SH-SY5Y (cell line): ENCODE measurements around the gene ASTL.

Experiments used
- GATA2 ChIP-seq: IDR thresholded peaks from 2 replicates; pipeline ENCODE4 v1.6.1; 2011; ENCODE audit warnings: mild to moderate bottlenecking, low read depth, low read length
- GATA3 ChIP-seq: IDR thresholded peaks from 2 replicates; pipeline ENCODE4 v1.6.1; 2011; ENCODE audit warnings: low read depth, mild to moderate bottlenecking, low read length, moderate library complexity

DNA sequence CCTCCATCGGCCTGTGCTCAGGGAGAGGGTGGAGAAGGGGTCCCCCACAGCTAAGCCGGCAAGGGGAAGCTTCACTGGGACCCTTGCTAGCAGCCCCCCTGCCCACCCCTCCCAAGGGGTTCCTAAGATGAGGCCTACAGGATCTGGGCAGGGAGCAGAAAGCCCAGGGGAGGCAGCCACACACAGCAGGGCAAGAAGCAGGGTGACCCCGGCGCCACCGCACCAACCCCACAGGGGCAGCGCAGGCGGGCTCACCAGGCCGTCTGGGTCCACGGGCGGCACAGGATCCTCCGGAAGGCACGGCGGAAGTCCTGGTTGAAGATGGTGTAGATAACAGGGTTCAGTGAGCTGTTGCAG lies 23.8 kb downstream of the ASTL start:
- TF ChIP-seq GATA3 (no peak), GATA2 (no peak)
